Umbilical cord (tissue), 2 donors: ENCODE data around the gene ACBD6. TPM values are rescaled to one million over a fixed set of nuclear protein-coding genes. Genes with fewer than 3 reads are reported as not detected.

Experiments used
- DNase-seq: peaks from one replicate; pipeline ENCODE4 v3.0.0-alpha.2; 2015; ENCODE audit warnings: low spot score
- total RNA-seq: library from RNA; depleted of rRNA; stranded (reverse); fragments of >200 nt; gene quantifications from one replicate; pipeline ENCODE4 v1.2.3, GENCODE V29; 2014; ENCODE audit warnings: low replicate concordance; ENCODE audit not compliant: insufficient read depth

Gene ACBD6
- total RNA-seq, 1 donor from 2014 or later: 46.5 TPM

DNA sequence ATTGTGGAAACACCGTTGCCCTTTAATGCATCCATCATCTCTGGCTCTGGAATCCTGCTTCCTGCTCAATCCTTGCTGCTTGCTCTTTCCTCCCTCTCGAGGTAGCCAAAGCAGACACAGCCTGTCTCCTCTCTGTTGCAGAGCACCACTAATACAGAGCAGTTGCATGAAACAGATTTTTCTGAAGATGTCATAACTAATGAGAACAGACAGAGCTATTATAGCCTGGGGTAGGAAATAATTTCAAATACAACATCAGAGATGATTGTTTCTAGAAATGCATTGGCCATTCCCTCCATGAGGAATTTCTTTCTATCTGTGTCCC, 23.3 kb upstream of the ACBD6 start:
- DNase-seq: peak; percentile 26

DNA sequence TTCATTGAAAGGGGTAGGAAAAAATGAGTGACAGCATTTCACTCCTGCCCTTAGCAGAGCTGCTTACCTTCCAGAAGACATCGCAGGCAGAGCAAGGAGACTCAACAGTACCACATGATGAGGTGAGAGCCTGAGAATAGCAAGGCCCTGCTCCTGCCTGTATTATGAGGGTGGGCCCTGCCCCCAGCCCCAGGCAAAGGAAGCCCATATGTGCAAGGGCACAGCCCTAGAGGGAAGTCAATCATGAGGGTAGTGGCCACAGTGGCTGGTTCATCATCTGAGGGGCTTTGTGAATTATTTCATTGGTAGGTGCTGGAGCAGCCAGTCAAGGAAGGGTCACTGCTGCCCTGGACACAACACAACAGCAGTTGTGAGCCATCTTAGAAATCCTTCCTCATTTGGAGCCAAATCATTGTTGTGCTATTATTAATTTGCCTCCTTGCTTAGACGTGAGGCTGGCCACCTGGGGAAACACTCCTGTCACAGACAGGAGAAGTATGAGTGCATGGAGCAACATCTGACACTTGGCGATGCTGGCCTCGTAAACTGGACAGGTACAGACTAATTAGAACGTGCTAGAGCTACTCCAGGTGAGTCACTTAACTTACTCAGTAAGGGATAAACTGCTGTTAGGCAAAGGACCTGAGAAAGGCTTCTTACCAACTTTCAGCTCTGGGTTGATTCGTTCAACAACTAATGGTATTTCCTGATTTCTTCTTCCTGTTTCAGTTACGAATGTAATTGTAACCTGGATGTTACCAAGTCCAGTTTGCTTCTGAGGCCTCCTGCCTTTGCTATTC, 22.7 kb upstream of the ACBD6 start:
- no peak for DNase-seq

DNA sequence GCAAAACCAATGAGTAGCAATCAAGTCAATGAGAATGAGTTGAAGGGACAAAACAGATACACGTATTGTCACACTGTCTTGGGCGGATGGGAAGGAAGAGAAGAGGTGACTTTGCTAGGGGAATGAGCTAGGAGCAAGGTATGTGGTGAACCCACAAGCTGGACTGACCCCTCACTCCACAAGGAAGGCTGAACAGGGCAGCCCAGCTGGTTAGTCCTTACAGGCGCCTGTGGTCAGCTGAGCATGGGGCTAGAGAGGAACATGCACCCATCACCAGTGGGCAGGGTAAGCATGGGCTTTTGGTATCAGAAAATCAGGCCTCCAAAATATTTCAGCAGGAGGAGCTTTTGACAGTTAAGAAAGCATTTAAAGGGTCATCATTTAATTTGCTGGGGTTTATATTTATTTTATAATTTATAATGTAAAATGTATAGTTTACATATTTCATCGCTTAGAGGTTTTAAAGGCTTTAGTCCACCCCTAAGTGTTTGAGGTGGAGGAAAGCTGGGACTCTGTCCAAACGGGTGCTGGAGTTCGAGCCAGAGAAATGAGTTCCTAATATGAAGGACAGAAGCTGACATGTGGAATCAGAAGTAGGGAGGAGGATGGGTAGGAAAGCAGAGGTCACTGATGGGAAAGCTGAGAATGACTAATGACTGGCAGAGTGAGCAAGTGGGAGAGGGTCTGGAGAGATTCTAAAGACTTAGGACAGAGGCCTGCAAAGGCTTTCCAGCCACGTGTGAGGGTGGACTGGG, 22.0 kb upstream of the ACBD6 start:
- no peak for DNase-seq

DNA sequence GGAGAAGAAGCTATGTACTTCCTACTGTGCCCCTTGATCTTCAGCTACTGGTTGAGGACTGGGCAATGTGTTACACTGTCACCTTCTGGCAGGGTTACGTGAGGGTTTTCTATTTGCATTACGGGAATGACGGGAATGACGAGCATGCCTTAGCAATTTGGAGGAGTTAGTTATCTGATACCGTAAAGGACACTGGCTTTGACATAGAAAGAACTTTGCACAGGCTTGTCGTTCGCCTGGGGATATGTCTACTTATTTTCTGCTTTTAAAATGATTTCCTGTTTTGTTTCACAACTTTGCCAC, 19.8 kb upstream of the ACBD6 start:
- peak; percentile 75 for DNase-seq

DNA sequence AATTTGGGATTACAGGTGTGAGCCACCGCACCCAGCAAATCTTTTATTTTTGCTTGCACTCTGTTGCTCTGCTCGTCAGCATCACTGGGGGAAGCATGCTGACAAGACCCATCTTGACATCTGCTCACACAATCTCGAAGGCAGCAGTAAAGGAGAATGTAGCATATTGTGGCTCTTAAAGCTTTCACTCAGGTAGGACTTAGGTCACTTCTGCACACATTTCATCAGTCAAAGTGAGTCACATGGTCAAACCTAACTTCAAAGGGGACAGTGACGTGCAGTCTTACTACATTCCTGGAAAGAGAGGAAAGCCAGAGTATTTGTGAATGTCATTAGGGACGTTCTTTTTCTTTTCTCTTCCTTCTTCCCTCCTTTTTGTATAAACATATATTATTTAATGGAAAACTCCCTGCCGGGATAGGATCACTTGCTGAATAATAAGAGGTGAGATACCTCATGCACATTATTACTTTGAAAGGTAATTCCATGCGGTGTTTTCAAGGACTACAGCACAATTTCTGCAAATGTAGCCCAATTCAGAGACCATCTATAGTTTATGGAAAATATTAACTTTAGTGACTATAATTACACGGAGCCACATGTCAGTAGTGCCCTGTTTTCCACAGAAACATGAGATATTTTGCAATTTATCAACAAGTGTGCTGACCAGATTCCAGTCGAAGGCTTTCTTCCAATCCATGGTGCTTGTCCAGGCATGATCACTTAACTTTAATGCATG, 19.3 kb upstream of the ACBD6 start:
- DNase-seq: peak; percentile 57

DNA sequence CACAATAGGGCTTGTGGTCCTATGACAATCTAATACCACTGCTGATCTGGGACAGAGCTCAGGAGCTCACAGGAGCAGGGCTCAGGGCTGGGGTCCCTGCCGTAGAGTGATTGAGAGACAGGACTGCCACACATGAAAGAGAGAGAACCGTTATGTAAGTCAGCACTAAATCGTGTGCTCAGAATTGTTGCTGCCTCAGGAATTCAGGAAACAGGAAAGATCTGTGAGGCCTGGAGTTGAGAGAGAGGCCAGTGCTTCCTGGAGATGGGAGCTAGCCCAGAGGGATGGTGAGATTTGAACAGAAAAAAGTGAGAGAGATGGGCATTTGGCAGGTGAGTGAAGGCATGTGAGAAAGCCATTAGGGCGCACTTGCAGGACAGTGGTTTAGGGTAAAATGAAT, 17.5 kb upstream of the ACBD6 start:
- peak; percentile 37 for DNase-seq

DNA sequence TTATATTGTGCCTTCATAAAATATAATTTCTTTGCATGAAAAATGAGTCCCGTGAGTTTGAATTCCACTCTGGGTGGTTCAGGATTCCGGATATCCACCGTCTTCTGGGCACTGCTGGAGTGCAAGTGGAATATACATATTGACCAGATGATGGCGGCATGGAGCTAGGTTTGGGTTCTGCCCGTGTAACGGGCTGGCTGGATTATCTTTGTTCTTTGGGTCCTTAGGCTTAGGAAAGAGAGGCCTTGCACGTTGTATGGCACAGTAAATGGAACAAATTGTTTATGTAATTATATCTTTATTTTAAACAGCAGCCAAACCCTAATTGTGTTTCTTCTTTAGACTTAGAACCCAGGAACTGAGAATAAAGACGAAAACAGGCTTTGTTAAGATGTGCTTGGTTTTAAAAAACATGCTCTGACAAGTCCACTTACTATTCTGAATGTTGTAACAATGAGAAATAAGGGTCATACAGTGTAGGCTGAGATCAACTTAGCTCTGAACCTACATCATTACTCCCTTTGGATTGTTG, 13.5 kb upstream of the ACBD6 start:
- peak; percentile 88 for DNase-seq

DNA sequence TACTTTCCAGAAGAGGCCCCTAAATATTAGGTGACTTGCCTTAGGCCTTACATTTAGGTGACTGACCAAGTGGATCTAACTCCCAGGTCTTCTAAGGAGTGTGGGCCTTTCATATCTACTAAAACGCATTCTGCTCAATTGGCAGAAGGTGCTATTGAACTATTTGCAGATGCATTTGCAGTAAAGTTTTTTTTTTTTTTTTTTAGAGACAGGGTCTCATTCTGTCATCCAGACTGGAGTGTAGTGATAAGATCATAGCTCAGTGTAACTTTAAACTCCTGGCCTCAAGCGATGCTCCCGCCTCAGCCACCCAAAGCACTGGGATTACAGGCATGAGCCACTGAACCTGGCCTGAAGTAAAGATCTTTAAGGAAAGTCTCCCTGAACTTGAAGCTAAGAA, 13.0 kb upstream of the ACBD6 start:
- DNase-seq: no peak

DNA sequence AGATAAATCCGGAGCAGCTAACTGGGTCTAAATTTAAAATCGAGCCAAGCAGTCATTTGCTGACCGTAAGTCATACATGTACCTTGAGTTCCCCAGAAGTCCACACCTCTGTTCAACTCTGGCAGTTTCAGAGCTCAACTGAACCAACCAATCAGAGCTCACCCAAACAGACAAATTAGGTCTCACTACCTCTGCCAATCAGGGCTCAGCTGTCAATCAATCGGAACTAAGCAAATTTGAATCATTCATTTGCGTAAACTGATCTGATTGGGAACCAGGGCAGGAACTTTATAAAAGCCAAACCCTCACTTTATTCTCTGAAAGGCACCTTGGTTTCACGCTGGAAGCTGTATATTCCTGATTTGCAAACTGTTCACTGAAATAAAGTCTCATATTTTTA, 11.2 kb upstream of the ACBD6 start:
- no peak for DNase-seq

DNA sequence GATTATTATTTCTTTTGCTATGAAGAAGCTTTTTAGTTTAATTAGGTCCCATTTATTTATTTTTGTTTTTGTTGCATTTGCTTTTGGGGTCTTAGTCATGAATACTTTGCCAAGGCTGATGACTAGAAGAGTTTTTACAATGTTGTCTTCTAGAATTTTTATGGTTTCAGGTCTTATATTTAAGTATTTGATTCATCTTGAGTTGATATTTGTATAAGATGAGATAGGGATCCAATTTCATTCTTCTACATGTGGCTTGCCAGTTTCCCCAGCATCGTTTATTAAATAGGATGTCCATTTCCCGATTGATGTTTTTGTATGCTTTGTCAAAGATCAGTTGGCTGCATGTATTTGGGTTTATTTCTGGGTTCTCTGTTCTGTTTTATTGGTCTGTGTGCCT, 8.5 kb upstream of the ACBD6 start:
- DNase-seq: no peak

DNA sequence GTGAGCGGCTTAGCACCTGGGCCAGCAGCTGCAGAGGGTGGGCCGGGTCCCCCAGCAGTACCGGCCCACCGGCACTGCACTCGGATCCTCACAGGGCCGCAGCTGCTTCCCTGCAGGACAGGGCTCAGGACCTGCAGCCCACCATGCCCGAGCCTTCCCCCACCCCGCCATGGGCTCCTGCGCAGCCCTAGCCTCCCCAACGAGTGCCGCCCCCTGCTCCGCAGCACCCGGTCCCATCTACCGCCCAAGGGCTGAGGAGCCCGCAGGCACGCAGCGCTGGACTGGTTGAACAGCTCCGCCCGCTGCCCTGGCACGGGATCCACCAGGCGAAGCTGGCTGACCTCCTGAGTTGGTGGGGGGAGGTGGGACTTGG, 6.3 kb upstream of the ACBD6 start:
- no peak for DNase-seq

DNA sequence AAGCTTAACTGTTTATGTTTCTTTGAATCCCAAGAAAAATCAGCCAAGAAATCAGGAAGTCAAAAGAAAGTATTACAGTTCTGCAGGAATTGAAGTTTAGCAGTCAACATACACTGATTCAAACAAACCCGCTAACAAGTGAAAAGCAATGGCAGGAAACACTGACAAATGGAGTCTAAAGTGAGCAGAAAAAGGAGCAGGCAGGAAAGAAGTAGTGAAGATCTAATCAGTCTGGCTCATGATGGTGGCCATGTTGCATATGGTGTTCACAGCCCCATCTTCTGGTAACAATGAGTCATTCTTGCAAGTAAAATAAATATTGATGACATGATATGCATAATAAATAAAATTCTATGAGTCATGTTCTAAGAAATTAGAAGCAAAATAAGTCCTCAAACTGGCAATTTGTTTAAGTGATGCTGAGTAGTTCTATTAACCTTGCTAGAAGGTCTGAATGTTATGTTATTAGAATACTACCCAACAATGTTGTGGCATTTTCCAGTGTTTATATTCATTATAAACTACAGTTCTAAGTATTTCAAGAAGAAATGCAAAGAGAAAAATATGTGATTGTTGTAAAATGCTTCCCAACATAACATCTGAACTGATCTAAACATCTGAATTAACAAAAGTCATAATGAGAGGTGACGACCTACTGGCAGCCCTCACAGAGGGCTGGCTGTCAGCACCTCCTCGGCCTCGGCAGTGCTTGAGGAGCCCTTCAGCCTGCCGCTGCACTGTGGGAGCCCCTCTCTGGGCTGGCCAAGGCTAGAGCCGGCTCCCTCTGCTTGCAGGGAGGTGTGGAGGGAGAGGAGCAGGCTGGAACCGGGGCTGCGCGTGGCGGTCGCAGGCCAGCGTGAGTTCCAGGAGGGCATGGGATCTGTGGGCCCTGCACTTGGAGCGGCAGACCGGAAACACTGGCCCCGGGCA, 5.7 kb upstream of the ACBD6 start:
- DNase-seq: no peak

DNA sequence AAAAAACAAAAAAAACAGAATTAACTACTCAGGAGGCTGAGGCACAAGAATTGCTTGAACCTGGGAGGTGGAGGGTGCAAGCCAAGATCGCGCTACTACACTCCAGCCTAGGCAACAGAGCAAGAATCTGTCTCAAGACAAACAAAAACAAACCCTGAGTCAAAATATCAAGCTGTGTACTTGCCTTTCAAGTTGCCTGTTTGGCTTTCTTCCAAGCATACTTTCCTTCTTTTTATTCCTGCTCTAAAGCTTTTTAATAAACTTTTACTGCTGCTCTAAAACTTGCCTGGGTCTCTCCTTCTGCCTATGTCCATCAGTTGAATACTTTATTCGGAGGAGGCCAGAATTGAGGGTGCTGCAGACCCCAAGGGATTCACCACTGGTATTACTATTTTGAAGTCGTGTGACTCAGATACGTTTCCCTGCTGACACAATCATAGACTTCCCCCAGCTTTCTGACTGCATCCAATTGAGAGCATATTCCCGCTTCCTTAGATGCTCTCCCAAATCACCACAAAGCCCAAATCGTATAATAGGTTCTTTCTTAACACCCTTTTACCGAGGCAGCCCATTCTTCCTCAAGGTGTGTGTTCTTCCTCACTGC, 3.5 kb upstream of the ACBD6 start:
- no peak for DNase-seq

DNA sequence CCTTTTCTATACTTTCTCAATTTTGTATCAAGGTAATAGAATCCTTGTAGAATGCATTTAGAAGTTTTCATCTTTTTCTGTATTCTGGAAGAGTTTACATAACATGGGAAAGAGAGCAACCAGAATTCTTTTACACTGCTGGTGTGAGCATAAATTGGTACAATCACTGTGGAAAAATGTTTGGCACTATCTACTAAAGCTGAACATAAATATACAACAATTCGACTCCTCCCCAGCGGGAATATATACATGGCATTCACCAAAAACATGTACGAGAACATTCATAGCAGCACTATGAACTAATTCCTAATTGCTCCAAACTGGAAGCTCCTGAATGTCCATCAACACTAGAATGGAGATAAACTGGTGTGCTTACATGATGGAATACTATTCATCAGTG, 1.8 kb upstream of the ACBD6 start:
- DNase-seq: no peak

DNA sequence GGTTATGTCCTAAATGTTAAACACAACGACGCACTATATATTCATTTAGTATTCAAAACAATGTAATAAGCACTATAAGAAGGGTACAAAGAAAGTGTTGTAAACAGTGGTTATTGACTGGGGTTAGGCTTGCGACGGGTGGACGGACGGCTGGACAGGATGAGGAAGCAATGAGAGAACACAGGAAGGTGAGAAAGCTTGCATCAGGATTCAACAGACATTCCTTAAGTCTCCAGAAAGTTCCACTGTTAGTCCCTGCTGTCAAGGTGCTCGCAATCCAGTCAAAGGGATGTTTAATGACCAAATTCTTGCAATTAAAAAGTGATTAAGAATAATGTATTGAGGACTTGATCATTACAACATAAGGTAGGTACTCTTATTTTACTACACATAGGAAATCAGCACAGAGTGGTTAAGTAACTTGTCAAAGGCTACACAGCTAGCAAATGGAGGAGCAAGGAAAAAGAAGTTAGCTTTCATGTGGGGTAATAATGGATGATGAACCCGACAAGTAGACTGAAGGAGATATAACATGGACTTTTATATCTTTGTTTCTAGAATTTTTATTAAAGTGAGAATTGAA, 994 bp upstream of the ACBD6 start:
- no peak for DNase-seq

DNA sequence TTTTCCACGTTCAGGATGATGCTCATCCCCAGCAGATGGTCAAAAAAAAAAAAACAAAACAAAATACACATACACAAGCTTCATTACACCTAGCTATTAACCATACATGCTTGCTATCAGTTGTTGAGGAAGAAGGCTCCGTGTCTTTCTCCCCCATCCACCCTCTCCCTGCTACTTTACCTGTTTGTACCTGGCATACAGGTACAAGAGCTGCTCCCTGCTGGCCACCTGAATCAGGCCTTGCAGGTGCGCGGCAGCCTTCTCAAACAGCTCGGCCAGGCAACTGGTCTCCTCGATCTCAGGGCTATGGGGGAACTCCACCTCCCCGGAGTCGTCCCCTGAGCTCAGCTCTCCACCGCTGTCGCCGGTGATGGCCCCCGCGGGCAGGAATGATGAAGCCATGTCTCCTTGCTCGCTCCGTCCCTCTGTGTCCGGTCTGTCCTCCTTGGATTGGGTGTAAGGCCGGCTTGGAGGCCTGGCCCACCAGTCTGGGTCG, 464 bp downstream of the ACBD6 start:
- no peak for DNase-seq

DNA sequence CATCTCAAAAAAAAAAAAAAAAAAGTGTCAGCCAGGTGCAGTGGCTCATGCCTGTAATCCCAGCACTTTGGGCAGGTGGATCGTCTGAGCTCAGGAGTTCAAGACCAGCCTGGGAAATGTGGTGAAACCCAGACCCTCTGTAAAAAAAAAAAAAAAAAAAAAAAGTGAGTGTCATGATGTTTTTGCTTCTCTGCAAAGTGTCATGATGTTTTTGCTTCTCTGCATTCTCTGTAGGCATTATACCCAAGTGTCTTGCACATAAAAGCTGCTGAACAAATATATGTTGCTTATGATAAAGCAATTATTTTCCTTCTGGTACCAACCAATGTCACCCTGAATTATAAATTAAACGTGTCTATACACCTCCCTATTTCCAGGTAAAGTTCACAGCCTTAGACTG, 1.7 kb downstream of the ACBD6 start:
- no peak for DNase-seq

DNA sequence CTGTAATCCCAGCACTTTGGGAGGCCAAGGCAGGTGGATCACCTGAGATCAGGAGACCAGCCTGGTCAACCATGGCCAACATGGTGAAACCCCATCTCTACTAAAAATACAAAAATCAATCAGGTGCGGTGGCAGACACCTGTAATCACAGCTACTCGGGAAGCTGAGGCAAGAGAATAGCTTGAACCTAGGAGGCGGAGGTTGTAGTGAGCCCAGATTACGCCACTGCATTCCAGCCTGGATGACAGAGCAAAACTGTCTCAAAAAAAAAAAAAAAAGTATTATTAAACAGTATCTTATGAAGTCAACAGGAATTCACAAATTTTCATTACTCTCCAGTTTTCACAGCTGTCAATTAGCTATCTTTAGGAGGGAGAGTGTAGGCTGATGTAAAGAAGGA, 3.8 kb downstream of the ACBD6 start:
- DNase-seq: no peak

DNA sequence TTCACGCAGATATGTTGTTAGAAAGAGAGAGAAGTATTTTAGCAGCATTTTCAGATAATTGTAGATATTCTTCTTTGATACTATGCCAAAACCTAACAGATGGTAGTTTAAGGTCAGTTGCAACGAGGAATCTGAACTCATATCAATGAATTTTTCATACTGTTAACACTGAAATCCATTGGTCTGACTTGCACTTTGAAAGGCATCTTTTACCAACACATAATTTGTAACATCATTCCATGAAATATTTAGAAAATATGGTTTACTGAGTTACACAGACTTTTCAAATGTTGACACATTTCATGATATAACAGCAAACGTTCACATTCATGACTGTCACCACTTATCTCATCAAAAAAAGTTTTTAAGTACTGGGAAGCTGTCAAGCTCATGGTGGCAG, 4.6 kb downstream of the ACBD6 start:
- no peak for DNase-seq

DNA sequence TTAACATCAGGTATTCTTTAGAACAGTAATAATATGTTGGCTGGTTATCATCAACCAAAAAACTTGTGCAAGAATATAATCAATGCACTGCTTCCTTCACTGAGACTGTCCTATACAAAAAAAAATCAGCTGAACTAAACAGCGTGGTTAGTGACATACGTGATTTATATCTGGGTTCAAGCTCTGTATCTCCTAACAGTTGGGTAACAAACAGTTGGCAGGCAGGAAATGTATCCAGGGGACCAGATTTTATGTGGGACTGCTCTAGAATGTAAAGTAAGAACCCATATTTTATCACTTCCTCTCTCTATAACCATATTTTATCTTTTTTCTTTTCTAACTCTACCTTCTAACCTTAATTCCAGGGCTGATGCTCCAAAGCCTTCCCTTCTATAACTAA, 8.0 kb downstream of the ACBD6 start:
- no peak for DNase-seq

DNA sequence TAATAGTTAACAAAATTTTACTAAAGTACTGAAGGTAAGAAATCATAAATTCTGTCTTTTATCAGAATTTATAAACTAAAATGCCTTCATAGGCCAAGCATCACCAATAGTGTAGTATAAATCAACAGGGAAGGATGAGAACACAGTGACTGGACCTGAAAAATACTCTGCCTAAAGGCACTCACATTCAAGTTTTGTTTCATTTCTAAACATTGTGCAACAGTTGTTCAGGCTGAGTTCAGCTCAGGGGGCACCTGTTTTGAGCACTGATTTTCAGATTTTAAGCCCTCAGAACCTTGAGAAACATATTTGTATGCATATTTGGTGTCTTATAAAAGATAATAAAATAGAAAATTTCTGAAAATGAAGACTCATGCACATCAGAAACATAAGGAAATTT, 12.4 kb downstream of the ACBD6 start:
- no peak for DNase-seq
